Stimulated activated naive CD4-positive, alpha-beta T cell (primary cell): ENCODE data around the gene KMT5C.

ENCODE experiments used
- DNase-seq, 6 experiments: peaks; one replicate each; lab custom pipeline; 2025; lab: John Stamatoyannopoulos, UW

Gene KMT5C

GRCh38 chr19:55368701-55369563 is 29.3 kb downstream of the KMT5C start:
- no peak for DNase-seq

GRCh38 chr19:55369653-55370304 is 30.1 kb downstream of the KMT5C start:
- peak in 3 of 6 experiments; percentile 18 to 31 (median 20) for DNase-seq

- no peak for DNase-seq
These were observed 30.8 kb downstream of the KMT5C start, which contains the start of gene IL11 for GRCh38 chr19:55370305-55370988. TSS of gene IL11 (minus strand) at chr19:55370463. CDS start at chr19:55370310, 153 bp downstream.

GRCh38 chr19:55372316-55373081 is 32.8 kb downstream of the KMT5C start:
- no peak for DNase-seq

- no peak for DNase-seq
These were observed 33.8 kb downstream of the KMT5C start for GRCh38 chr19:55373306-55373992.

GRCh38 chr19:55373993-55374757 is 34.5 kb downstream of the KMT5C start:
- no peak for DNase-seq

GRCh38 chr19:55376241-55376933 is 36.7 kb downstream of the KMT5C start, which contains the start of gene TMEM190:
TSS of gene TMEM190 (plus strand) at chr19:55376826. CDS start at chr19:55376854, 28 bp downstream.
- DNase-seq, result no peak

GRCh38 chr19:55377356-55378131 is 37.9 kb downstream of the KMT5C start:
- no peak for DNase-seq

GRCh38 chr19:55379174-55379573 is 39.5 kb downstream of the KMT5C start:
- DNase-seq, result no peak

- no peak for DNase-seq
These were observed 42.3 kb downstream of the KMT5C start for GRCh38 chr19:55382013-55382412.

GRCh38 chr19:55382522-55383054 is 42.9 kb downstream of the KMT5C start:
- DNase-seq, result no peak

GRCh38 chr19:55383279-55384130 is 43.8 kb downstream of the KMT5C start:
- DNase-seq, result peak in 4 of 6 experiments; percentile 33 to 63 (median 55)

- DNase-seq, result peak in 5 of 6 experiments; percentile 31 to 63 (median 48)
These were observed 44.6 kb downstream of the KMT5C start, which contains the start of gene TMEM238 for GRCh38 chr19:55384131-55384919. TSS of gene TMEM238 (minus strand) at chr19:55384292. CDS start at chr19:55384259, 33 bp downstream.

GRCh38 chr19:55384920-55385723 is 45.4 kb downstream of the KMT5C start:
- peak; percentile 87 to 100 (median 98) for DNase-seq

GRCh38 chr19:55385724-55386492 is 46.2 kb downstream of the KMT5C start, which contains the start of gene RPL28:
TSS of gene RPL28 (plus strand) at chr19:55385932. CDS start at chr19:55386358, 426 bp downstream.
- DNase-seq, result peak; percentile 97 to 100 (median 98)
